ENCODE measurements around the gene RXFP2.

The RXFP2 gene

DNA sequence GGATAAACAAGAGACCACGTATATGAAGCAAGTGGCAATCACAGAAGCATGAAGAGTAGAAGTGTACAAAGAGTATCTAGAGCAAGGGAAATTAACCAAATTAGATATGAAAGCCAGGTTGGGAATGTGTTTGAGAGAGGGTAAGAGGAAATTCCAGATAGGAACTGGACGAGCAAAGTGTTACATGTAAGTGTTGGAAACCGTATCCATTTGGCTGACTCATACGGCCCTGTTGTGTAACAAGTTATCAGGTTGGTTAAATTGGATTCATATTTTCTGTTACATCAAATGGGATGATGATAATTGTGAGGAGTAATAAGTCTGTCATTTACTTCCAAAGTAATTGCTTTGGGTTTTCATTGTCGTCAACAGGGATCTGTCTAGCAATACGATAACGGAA is 46.7 kb downstream of the RXFP2 start:
- POLR2A ChIA-PET: no interaction called here
- CTCF ChIA-PET: interaction anchor here (0.6 kb wide), 1 partner anchor 88 kb away, joined by 3 read pairs; no protein-coding TSS in a partner anchor
- no peaks in the 10 kb centered on the region for H3K9me3 ChIP-seq (ENCODE audit: control insufficient read depth, insufficient read depth, low read depth, low read length)
- H3K4me1 ChIP-seq (ENCODE audit: control insufficient read depth, insufficient read depth, low read length): no peaks in the 10 kb centered on the region
- H3K4me3 ChIP-seq (ENCODE audit: low read depth, low read length): no peak overlapping the region
- no peaks in the 10 kb centered on the region for H3K36me3 ChIP-seq (ENCODE audit: control insufficient read depth in 2 of 2, insufficient read depth in 1 of 2, low read length in 2 of 2)
- H3K27ac ChIP-seq (ENCODE audit: extremely low read depth, low read depth, low read length): no peak overlapping the region
- no peak for TF ChIP-seq ZNF324 (tag by site-specific recombination; IDR thresholded peaks at IDR 0.05)
- TF ChIP-seq ATF2 (tag by site-specific recombination; IDR thresholded peaks at IDR 0.05; ENCODE audit: low read depth): no peak
- no peak for TF ChIP-seq ZFHX2 (tag by site-specific recombination; conservative IDR thresholded peaks at IDR 0.05)
- TF ChIP-seq ZNF521 (tag by site-specific recombination; IDR thresholded peaks at IDR 0.05): no peak
- TF ChIP-seq, protein P1, sequence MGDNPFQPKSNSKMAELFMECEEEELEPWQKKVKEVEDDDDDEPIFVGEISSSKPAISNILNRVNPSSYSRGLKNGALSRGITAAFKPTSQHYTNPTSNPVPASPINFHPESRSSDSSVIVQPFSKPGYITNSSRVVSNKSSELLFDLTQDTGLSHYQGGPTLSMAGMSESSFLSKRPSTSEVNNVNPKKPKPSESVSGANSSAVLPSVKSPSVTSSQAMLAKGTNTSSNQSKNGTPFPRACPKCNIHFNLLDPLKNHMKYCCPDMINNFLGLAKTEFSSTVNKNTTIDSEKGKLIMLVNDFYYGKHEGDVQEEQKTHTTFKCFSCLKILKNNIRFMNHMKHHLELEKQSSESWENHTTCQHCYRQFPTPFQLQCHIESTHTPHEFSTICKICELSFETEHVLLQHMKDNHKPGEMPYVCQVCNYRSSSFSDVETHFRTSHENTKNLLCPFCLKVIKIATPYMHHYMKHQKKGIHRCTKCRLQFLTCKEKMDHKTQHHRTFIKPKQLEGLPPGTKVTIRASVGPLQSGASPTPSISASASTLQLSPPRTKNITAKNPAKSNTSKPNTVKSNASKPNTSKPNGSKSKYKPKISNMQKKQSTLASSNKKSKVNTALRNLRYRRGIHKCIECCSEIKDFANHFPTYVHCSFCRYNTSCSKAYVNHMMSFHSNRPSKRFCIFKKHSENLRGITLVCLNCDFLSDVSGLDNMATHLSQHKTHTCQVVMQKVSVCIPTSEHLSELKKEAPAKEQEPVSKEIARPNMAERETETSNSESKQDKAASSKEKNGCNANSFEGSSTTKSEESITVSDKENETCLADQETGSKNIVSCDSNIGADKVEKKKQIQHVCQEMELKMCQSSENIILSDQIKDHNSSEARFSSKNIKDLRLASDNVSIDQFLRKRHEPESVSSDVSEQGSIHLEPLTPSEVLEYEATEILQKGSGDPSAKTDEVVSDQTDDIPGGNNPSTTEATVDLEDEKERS (tag by site-specific recombination; IDR thresholded peaks at IDR 0.05): no peak
- TF ChIP-seq, protein P2, sequence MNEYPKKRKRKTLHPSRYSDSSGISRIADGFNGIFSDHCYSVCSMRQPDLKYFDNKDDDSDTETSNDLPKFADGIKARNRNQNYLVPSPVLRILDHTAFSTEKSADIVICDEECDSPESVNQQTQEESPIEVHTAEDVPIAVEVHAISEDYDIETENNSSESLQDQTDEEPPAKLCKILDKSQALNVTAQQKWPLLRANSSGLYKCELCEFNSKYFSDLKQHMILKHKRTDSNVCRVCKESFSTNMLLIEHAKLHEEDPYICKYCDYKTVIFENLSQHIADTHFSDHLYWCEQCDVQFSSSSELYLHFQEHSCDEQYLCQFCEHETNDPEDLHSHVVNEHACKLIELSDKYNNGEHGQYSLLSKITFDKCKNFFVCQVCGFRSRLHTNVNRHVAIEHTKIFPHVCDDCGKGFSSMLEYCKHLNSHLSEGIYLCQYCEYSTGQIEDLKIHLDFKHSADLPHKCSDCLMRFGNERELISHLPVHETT (tag by site-specific recombination; IDR thresholded peaks at IDR 0.05): no peak
- TF ChIP-seq ZNF558 (tag by site-specific recombination; IDR thresholded peaks at IDR 0.05): no peak
- TF ChIP-seq ZNF488 (tag by site-specific recombination; IDR thresholded peaks at IDR 0.05): no peak
- no peak for TF ChIP-seq ZNF776 (tag by site-specific recombination; IDR thresholded peaks at IDR 0.05; ENCODE audit: borderline replicate concordance)
- TF ChIP-seq, protein P3, sequence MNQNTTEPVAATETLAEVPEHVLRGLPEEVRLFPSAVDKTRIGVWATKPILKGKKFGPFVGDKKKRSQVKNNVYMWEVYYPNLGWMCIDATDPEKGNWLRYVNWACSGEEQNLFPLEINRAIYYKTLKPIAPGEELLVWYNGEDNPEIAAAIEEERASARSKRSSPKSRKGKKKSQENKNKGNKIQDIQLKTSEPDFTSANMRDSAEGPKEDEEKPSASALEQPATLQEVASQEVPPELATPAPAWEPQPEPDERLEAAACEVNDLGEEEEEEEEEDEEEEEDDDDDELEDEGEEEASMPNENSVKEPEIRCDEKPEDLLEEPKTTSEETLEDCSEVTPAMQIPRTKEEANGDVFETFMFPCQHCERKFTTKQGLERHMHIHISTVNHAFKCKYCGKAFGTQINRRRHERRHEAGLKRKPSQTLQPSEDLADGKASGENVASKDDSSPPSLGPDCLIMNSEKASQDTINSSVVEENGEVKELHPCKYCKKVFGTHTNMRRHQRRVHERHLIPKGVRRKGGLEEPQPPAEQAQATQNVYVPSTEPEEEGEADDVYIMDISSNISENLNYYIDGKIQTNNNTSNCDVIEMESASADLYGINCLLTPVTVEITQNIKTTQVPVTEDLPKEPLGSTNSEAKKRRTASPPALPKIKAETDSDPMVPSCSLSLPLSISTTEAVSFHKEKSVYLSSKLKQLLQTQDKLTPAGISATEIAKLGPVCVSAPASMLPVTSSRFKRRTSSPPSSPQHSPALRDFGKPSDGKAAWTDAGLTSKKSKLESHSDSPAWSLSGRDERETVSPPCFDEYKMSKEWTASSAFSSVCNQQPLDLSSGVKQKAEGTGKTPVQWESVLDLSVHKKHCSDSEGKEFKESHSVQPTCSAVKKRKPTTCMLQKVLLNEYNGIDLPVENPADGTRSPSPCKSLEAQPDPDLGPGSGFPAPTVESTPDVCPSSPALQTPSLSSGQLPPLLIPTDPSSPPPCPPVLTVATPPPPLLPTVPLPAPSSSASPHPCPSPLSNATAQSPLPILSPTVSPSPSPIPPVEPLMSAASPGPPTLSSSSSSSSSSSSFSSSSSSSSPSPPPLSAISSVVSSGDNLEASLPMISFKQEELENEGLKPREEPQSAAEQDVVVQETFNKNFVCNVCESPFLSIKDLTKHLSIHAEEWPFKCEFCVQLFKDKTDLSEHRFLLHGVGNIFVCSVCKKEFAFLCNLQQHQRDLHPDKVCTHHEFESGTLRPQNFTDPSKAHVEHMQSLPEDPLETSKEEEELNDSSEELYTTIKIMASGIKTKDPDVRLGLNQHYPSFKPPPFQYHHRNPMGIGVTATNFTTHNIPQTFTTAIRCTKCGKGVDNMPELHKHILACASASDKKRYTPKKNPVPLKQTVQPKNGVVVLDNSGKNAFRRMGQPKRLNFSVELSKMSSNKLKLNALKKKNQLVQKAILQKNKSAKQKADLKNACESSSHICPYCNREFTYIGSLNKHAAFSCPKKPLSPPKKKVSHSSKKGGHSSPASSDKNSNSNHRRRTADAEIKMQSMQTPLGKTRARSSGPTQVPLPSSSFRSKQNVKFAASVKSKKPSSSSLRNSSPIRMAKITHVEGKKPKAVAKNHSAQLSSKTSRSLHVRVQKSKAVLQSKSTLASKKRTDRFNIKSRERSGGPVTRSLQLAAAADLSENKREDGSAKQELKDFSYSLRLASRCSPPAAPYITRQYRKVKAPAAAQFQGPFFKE (tag by site-specific recombination; IDR thresholded peaks at IDR 0.05; ENCODE audit: borderline replicate concordance): no peak
- no peak for TF ChIP-seq ZNF169 (tag by site-specific recombination; IDR thresholded peaks at IDR 0.05)
- no peak for TF ChIP-seq ZNF658 (tag by site-specific recombination; IDR thresholded peaks at IDR 0.05)
- TF ChIP-seq, protein P4, sequence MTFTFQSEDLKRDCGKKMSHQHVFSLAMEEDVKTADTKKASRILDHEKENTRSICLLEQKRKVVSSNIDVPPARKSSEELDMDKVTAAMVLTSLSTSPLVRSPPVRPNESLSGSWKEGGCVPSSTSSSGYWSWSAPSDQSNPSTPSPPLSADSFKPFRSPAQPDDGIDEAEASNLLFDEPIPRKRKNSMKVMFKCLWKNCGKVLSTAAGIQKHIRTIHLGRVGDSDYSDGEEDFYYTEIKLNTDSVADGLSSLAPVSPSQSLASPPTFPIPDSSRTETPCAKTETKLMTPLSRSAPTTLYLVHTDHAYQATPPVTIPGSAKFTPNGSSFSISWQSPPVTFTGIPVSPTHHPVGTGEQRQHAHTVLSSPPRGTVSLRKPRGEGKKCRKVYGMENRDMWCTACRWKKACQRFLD (tag by site-specific recombination; IDR thresholded peaks at IDR 0.05): no peak
- TF ChIP-seq TSHZ1 (tag by site-specific recombination; IDR thresholded peaks at IDR 0.05; ENCODE audit: borderline replicate concordance): no peak
- TF ChIP-seq ZNF433 (tag by site-specific recombination; IDR thresholded peaks at IDR 0.05; ENCODE audit: low read depth): no peak
- TF ChIP-seq ZFP3 (tag by site-specific recombination; IDR thresholded peaks at IDR 0.05; ENCODE audit: low read depth): no peak
- TF ChIP-seq ZNF140 (tag by site-specific recombination; IDR thresholded peaks at IDR 0.05): no peak
- TF ChIP-seq CTCF (tag by site-specific recombination; IDR thresholded peaks at IDR 0.05): no peak
